ENCODE data around the gene ENDOV.

DNA sequence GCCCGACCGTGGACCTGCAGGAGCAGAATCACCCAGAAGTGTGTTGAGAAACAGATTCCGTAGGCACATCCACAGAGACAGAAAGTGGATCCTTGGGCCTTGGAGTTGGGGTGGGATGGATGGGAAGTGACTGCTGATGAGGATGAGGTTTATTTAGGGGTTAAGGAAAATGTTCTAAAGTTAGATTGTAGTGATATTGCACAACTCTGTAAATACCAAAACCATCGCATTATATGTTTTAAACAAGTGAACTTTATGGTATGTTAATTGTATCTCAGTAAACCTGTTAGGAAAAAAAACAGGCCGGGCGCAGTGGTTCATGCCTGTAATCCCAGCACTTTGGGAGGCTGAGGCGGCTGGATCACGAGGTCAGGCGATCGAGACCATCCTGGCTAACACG is 3.6 kb downstream of the ENDOV start:
- no peak for TF ChIP-seq POLR2A (IDR thresholded peaks at IDR 0.05; ENCODE audit: low read depth)
- TF ChIP-seq, protein P1, sequence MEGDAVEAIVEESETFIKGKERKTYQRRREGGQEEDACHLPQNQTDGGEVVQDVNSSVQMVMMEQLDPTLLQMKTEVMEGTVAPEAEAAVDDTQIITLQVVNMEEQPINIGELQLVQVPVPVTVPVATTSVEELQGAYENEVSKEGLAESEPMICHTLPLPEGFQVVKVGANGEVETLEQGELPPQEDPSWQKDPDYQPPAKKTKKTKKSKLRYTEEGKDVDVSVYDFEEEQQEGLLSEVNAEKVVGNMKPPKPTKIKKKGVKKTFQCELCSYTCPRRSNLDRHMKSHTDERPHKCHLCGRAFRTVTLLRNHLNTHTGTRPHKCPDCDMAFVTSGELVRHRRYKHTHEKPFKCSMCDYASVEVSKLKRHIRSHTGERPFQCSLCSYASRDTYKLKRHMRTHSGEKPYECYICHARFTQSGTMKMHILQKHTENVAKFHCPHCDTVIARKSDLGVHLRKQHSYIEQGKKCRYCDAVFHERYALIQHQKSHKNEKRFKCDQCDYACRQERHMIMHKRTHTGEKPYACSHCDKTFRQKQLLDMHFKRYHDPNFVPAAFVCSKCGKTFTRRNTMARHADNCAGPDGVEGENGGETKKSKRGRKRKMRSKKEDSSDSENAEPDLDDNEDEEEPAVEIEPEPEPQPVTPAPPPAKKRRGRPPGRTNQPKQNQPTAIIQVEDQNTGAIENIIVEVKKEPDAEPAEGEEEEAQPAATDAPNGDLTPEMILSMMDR (IDR thresholded peaks at IDR 0.05): no peak
